ENCODE data around the gene RAPGEF4. TPM values are rescaled to one million over a fixed set of nuclear protein-coding genes. Genes with fewer than 3 reads are reported as not detected.

Gene RAPGEF4
- total and polyA plus RNA-seq, 2 donors (not counting 1 experiment from before 2014, with no cell fraction given) = 0.22 to 0.30 TPM

GRCh38 chr2:173076581-173077345, 341.1 kb downstream of the RAPGEF4 start:
- intact Hi-C loops (cut with micrococcal nuclease) = loop anchor here (5.0 kb wide), 1 partner anchor 136 kb away; no protein-coding TSS in a partner anchor
- Mint-ChIP-seq H3K27ac (peak overlapping the region; percentile 79), H3K4me3 (peak overlapping the region; percentile 95), H3K4me1 (peaks cover 16% of the 10 kb centered on the region), H3K27me3 (peaks cover 5% of the 10 kb centered on the region), H3K9me3 (ENCODE audit: insufficient read depth) (no peaks in the 10 kb centered on the region)
- TF ChIP-seq CTCF (IDR thresholded peaks at IDR 0.05) = no peak
- no peak for TF ChIP-seq EZH2 (IDR thresholded peaks at IDR 0.05; ENCODE audit: borderline replicate concordance, insufficient read depth, low read depth, low read length, poor library complexity, severe bottlenecking)
- Histone ChIP-seq H2AFZ (ENCODE audit: insufficient read depth, low read depth, low read length, poor library complexity, severe bottlenecking) (peak overlapping the region; percentile 86), H3K4me1 (ENCODE audit: control insufficient read depth in 2 of 2, insufficient read depth in 2 of 2, low read length in 2 of 2) (peaks cover 9 to 11% of the 10 kb centered on the region in 2 donors), H3K4me2 (replicated peaks; ENCODE audit: low read depth, low read length, poor library complexity, severe bottlenecking) (peak overlapping the region; percentile 91), H3K36me3 (replicated peaks in 1 of 2; ENCODE audit: control extremely low read depth in 1 of 2, control insufficient read depth in 1 of 2, extremely low read depth in 1 of 2, insufficient read depth in 2 of 2, low read length in 1 of 2) (no peaks in the 10 kb centered on the region), H3K27ac (ENCODE audit: low read length in 2 of 2) (peak overlapping the region in 1 of 2 donors; percentile 56), H3K9me3 (ENCODE audit: control extremely low read depth in 1 of 3, control insufficient read depth in 2 of 3, insufficient read depth in 1 of 3, low read length in 2 of 3) (no peaks in the 10 kb centered on the region), H3K27me3 (replicated peaks in 1 of 4; ENCODE audit: control extremely low read depth in 1 of 4, control insufficient read depth in 3 of 4, insufficient read depth in 4 of 4, low read length in 3 of 4) (peaks cover 0 to 4% (median 0%) of the 10 kb centered on the region in 4 experiments), H3K9ac (ENCODE audit: low read length) (peak overlapping the region; percentile 74), H4K20me1 (ENCODE audit: control insufficient read depth, insufficient read depth, low read length, poor library complexity, severe bottlenecking) (no peaks in the 10 kb centered on the region), H3K79me2 (ENCODE audit: control insufficient read depth, insufficient read depth, low read length) (peaks cover 9% of the 10 kb centered on the region), H3K4me3 (ENCODE audit: control extremely low read depth in 1 of 5, extremely low read depth in 1 of 5, insufficient read depth in 1 of 5, low read depth in 2 of 5, low read length in 4 of 5) (peak overlapping the region; percentile 49 to 87 (median 74))
- POLR2A ChIA-PET = no interaction called here
- peak; percentile 22 for ATAC-seq (ENCODE audit: low read depth)
- CTCF ChIA-PET = interaction anchor here (0.6 kb wide), 1 partner anchor 174 kb away, joined by 3 read pairs; no protein-coding TSS in a partner anchor
- WGBS (ENCODE audit: insufficient coverage) = 12% methylated on average over 20 of the region's 27 CpGs
- no peak for DNase-seq

Measured in B cell (primary cell).